Mesodermal cell (in vitro differentiated cells): ENCODE measurements around the gene RGS17.

Source experiments
- H3K27ac ChIP-seq: 2 replicates; pipeline ENCODE4 v1.7.0; 2013; ENCODE audit warnings: mild to moderate bottlenecking, low read depth, low read length, moderate library complexity; ENCODE audit not compliant: severe bottlenecking
- H3K36me3 ChIP-seq: 2 replicates; pipeline ENCODE4 v1.7.1; 2013; ENCODE audit warnings: mild to moderate bottlenecking, low read length, moderate library complexity; ENCODE audit not compliant: control insufficient read depth, insufficient read depth
- H3K4me1 ChIP-seq: one replicate; pipeline ENCODE4 v1.7.1; 2013; ENCODE audit warnings: mild to moderate bottlenecking, low read length; ENCODE audit not compliant: insufficient read depth, control insufficient read depth, poor library complexity, severe bottlenecking
- H3K4me3 ChIP-seq: 2 replicates; pipeline ENCODE4 v1.7.0; 2013; ENCODE audit warnings: low read length, control low read depth, mild to moderate bottlenecking; ENCODE audit not compliant: insufficient read depth, poor library complexity, severe bottlenecking; ENCODE audit errors: extremely low read depth
- H3K9me3 ChIP-seq: 2 replicates; pipeline ENCODE4 v1.7.1; 2013; ENCODE audit warnings: mild to moderate bottlenecking, low read length, moderate library complexity; ENCODE audit not compliant: control insufficient read depth
- WGBS, 2 experiments: methylation state at CpG; one replicate each; pipeline ENCODE4 v1.1.5; 2013; ENCODE audit warnings: missing lambda C conversion rate in 2 of 2; ENCODE audit not compliant: insufficient coverage in 2 of 2; 5-methylcytosine and 5-hydroxymethylcytosine counted together

RGS17 gene

DNA sequence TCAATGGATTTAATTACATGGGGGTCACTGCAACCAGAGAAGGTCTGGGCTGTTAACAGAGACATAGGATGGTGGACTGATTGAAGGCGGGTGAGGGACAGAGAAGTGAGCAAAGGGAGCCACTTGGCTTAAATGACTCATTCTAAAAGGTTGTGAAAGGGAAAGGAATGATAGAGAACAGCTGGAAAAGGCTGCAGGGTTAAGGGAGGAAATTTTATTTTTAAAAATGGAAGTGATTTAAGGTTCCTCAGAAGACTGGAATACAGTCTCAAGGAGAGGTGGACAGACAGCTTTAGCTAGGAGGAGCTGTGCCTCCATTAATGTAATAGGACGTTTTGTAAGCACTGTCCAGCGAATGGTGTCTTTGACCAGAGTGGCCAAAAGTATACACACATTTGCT lies 46.7 kb downstream of the RGS17 start:
- no peaks in the 10 kb centered on the region for H3K9me3 ChIP-seq
- 89 to 100% methylated on average over 2 to 3 of the region's 3 CpGs for WGBS, 2 experiments
- H3K36me3 ChIP-seq = no peaks in the 10 kb centered on the region
- no peak overlapping the region for H3K27ac ChIP-seq
- H3K4me1 ChIP-seq = no peaks in the 10 kb centered on the region
- H3K4me3 ChIP-seq = no peak overlapping the region

DNA sequence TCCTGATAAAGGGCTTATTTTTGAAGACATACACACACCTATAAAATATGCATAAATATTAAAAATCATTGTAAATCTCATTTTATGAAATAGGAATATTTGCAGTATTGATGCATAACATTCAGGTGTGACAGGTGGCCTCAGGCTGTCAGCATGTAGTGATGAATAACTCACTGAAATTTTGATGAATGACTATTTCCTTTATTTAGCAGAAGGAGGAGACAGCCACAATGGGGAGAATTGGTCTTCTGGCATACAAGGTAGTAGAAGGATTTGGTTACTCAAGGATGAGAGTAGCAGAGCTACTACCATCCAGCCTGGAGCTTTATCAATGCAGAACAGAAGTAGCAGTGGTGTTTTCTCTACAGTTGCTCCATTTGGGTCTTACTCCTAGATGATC lies 47.2 kb downstream of the RGS17 start:
- Histone ChIP-seq H3K27ac (no peak overlapping the region), H3K9me3 (no peaks in the 10 kb centered on the region), H3K36me3 (no peaks in the 10 kb centered on the region), H3K4me1 (no peaks in the 10 kb centered on the region), H3K4me3 (no peak overlapping the region)

DNA sequence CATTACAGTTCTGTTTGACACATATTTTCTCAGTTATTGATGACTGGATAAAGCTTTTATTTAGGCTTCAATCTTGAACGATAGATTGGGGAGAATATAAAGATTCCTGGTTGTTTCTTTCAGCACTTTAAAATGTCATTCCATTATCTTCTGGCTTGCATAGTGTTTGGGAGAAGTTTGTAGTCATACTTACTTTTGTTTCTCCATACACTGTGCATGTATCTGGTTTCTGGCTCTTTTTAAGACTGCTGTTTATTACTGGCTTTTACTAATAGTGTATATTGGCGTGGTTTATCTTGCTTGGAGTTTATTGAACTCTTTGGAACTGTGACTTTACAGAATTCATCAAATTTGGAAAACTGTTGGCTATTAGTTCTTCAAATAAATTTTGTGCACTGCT lies 49.2 kb downstream of the RGS17 start:
- Histone ChIP-seq H3K9me3 (no peaks in the 10 kb centered on the region), H3K36me3 (no peaks in the 10 kb centered on the region), H3K27ac (no peak overlapping the region), H3K4me1 (no peaks in the 10 kb centered on the region), H3K4me3 (no peak overlapping the region)
- WGBS, 2 experiments = 100% methylated on average over 1 of the region's 2 CpGs; no CpG with 5 or more reads in 1 of the 2 experiments

DNA sequence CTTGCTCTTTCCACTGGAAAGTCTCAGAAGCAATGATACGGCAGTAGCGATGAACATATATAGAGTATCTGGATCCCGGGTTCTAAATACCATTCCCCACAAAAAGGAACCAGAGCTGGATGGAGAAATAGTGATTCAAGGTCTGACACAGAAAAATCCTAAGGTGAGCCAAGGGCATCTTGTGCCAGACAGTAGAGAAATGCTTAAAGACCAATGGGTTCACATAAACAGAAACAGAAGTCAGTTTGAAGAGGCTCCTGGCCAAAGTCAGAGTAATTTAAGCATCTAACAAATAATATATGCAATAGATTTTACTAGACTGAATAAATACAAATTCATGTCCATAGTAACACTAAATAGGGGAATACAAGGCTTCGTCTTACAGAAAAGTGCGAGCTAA lies 54.7 kb downstream of the RGS17 start:
- no peaks in the 10 kb centered on the region for H3K4me1 ChIP-seq

DNA sequence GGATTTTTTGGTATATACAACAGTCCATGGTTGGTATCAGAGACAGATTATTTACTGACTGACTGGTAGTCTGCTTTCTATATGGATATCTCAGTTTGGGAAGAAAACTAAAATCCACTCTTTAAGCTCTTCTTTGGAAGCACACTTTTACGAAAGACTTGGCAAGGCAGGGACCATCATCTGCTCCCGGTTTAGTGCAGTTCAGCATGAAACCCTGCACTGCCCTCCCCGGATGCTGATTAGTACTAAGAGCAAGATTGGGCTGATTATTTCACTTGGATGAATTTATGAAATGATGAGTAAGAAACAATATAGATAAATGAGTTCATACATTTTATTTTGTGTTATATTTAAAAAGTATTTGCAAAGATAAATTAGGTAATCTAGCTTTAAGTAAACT lies 56.3 kb downstream of the RGS17 start:
- H3K4me3 ChIP-seq = no peak overlapping the region
- 94 to 100% methylated on average over 2 of the region's 3 CpGs for whole genome bisulfite sequencing, 2 experiments
- no peaks in the 10 kb centered on the region for H3K36me3 ChIP-seq
- H3K27ac ChIP-seq = no peak overlapping the region
- H3K4me1 ChIP-seq = no peaks in the 10 kb centered on the region
- no peaks in the 10 kb centered on the region for H3K9me3 ChIP-seq

More for the DNA sequence above, 54.7 kb downstream of the RGS17 start:
- WGBS, 2 experiments = no CpG with 5 or more reads among the region's 5 CpGs
- H3K9me3 ChIP-seq = no peaks in the 10 kb centered on the region
- no peak overlapping the region for H3K4me3 ChIP-seq
- H3K36me3 ChIP-seq = no peaks in the 10 kb centered on the region
- no peak overlapping the region for H3K27ac ChIP-seq

DNA sequence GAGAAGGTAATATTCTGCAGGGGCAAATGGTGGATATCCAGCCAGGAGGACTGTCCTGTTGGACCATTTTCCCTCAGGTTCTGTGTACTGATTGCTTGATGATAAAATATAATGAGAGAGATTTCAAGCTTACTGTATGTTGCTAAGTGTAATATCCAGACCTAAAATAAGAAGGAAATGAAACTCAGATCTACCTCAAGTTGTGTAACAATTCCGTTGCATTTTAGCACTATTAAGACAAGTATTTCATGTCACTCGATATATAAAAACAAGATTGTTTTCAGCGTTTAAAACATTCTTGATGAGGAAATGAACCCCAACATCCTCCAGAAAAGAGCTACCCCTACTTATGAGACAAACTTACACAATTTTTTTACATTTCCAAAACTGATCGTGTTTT lies 57.2 kb downstream of the RGS17 start:
- no peaks in the 10 kb centered on the region for H3K36me3 ChIP-seq
- no peaks in the 10 kb centered on the region for H3K9me3 ChIP-seq
- no peak overlapping the region for H3K4me3 ChIP-seq
- no peak overlapping the region for H3K27ac ChIP-seq
- 100% methylated on average over 4 of the region's 4 CpGs; no CpG with 5 or more reads in 1 of the 2 experiments for WGBS, 2 experiments
- no peaks in the 10 kb centered on the region for H3K4me1 ChIP-seq

DNA sequence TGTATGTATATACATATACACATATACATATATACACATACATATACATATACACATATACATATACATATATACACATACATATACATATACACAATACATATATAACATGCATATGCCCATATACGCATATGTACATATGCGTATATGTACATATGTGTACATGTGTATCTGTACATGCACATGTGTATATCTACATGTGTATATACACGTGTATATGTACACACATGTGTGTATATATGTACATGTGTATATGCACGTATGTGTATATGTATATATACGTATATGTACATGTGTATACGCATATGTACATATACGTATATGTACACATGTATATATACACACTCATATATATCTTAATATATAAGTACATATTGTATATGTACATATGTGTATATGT lies 60.3 kb downstream of the RGS17 start:
- no peaks in the 10 kb centered on the region for H3K9me3 ChIP-seq
- WGBS, 2 experiments = no CpG with 5 or more reads among the region's 7 CpGs
- no peaks in the 10 kb centered on the region for H3K4me1 ChIP-seq
- no peak overlapping the region for H3K27ac ChIP-seq
- H3K36me3 ChIP-seq = no peaks in the 10 kb centered on the region
- no peak overlapping the region for H3K4me3 ChIP-seq

DNA sequence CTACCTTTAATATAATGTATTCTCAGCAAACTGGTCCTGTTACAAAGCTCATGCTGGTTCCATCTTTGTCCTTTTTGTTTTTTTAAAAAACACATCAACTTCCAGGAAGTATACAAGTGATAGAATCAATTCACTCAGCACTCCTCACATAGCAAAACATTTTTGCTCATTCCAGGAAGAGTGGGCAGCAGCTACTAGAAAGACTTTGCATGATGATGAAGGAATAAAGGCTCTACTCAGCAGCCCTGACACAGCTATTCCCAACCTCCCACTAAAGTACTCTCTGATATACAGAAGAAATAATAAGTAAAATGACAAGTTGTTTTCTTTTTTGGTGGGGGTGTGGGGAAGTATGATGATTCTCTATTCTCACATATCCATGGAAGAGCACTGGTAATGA lies 61.2 kb downstream of the RGS17 start:
- H3K27ac ChIP-seq = no peak overlapping the region
- no peak overlapping the region for H3K4me3 ChIP-seq
- no peaks in the 10 kb centered on the region for H3K4me1 ChIP-seq
- no peaks in the 10 kb centered on the region for H3K36me3 ChIP-seq
- no peaks in the 10 kb centered on the region for H3K9me3 ChIP-seq

DNA sequence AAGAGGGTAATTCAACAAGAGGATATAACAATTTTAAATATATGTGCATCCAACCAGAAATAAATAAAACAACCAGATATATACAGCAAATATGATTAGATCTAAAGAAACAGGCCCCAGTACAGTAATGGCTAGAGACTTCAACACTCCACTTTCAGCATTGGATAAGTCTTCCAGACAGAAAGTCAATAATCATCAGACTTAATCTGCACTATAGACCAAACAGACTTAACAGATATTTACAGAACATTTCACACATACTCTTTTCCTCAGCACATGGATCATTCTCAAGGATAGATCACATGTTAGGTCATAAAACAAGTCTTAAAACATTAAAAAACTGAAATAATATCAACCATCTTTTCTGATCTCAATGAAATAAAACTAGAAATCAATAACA lies 65.9 kb downstream of the RGS17 start:
- Histone ChIP-seq H3K4me1 (no peaks in the 10 kb centered on the region), H3K27ac (no peak overlapping the region), H3K36me3 (no peaks in the 10 kb centered on the region), H3K4me3 (no peak overlapping the region), H3K9me3 (no peaks in the 10 kb centered on the region)

DNA sequence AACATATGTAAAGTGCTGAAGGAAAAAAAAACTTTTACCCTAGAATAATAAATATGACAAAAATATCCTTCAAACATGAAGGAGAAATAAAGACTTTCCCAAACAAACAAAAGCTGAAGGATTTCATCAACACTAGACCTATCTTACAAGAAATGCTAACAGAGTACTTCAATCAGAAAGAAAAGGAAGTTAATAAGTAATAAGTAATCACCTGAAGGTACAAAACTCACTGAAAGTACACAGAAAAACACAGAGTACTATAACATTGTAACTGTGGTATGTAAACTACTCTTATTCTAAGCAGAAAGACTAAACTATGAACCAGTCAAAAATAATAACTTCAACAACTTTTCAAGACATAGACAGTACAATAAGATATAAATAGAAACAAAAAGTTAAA lies 67.1 kb downstream of the RGS17 start:
- no peak overlapping the region for H3K27ac ChIP-seq

DNA sequence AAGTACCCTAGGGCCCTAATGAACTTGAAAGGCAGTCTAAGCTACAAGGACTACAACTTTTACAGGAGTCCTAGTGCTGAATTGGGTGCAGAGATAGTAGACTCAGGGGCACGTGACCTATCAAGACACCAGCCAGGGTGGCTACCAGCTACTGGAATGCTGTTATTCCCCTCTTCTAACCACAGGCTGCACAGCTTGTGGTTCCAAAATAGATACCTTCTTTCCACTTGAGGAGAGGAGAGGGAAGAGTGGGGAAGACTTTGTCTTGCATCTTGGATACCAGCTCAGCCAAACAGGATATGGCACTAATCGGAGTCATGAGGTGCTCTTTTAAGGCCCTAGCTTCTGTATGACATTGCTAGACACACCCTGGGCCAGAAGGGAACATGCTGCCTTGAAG lies 68.6 kb downstream of the RGS17 start:
- 50 to 100% methylated on average over 1 of the region's 2 CpGs for WGBS, 2 experiments
- no peaks in the 10 kb centered on the region for H3K9me3 ChIP-seq

More for the DNA sequence above, 67.1 kb downstream of the RGS17 start:
- no peaks in the 10 kb centered on the region for H3K9me3 ChIP-seq
- H3K36me3 ChIP-seq = no peaks in the 10 kb centered on the region
- H3K4me1 ChIP-seq = no peaks in the 10 kb centered on the region
- H3K4me3 ChIP-seq = no peak overlapping the region

DNA sequence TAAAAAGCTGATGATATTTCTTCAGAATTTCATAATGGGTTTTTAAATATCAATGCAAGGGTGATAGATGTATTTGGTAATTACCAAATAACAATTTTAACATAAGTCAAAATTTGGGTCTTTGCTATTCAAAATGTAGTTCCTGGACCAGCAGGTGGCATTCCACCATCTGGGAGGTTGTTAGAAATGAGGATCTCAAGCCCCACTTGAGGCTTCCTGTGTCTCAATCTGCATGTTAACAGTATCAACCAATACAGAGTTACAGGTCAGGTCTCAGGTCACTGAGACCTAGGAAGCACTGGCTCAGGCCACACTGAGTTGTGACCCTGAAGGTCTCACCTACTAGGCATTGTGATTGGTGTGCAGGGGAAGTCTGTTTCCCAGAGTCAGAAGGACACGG lies 71.3 kb downstream of the RGS17 start:
- Histone ChIP-seq H3K4me3 (no peak overlapping the region), H3K9me3 (no peaks in the 10 kb centered on the region), H3K27ac (no peak overlapping the region), H3K36me3 (no peaks in the 10 kb centered on the region), H3K4me1 (no peaks in the 10 kb centered on the region)
- no CpG with 5 or more reads among the region's 1 CpG for WGBS, 2 experiments

More for the DNA sequence above, 68.6 kb downstream of the RGS17 start:
- Histone ChIP-seq H3K27ac (no peak overlapping the region), H3K4me1 (no peaks in the 10 kb centered on the region), H3K4me3 (no peak overlapping the region), H3K36me3 (no peaks in the 10 kb centered on the region)
